ENCODE measurements around the gene CYP27C1.
"Not testable (repeated sequence)": the region's sequence is repeated elsewhere in the genome, so short reads cannot be mapped to it uniquely, and the experiment has no call there.

Gene CYP27C1

GRCh38 chr2:127219171-127220070 lies 678 bp downstream of the CYP27C1 start:
- H3K27ac ChIP-seq: no peak overlapping the region
- TF ChIP-seq CTCF (conservative IDR thresholded peaks at IDR 0.05): no peak

GRCh38 chr2:127218812-127219170 lies 1.3 kb downstream of the CYP27C1 start:
- no peak overlapping the region for H3K27ac ChIP-seq
- TF ChIP-seq CTCF (conservative IDR thresholded peaks at IDR 0.05): no peak

- no peak for TF ChIP-seq CTCF (conservative IDR thresholded peaks at IDR 0.05)
- no peak overlapping the region for H3K27ac ChIP-seq
Observed at GRCh38 chr2:127217470-127218325, 2.4 kb downstream of the CYP27C1 start.

- TF ChIP-seq CTCF (conservative IDR thresholded peaks at IDR 0.05): no peak
- no peak overlapping the region for H3K27ac ChIP-seq
Observed at GRCh38 chr2:127216593-127216992, 3.5 kb downstream of the CYP27C1 start.

GRCh38 chr2:127216095-127216494 lies 4.0 kb downstream of the CYP27C1 start:
- TF ChIP-seq CTCF (conservative IDR thresholded peaks at IDR 0.05): no peak
- H3K27ac ChIP-seq: no peak overlapping the region

- not testable (repeated sequence) for H3K27ac ChIP-seq
Observed at GRCh38 chr2:127214201-127214600, 5.9 kb downstream of the CYP27C1 start.

GRCh38 chr2:127208313-127208712 lies 11.8 kb downstream of the CYP27C1 start:
- no peak overlapping the region for H3K27ac ChIP-seq
- no peak for TF ChIP-seq CTCF (conservative IDR thresholded peaks at IDR 0.05)

Data from VCaP (cell line).